ENCODE measurements around the gene TRANK1. TPM values are rescaled to one million over a fixed set of nuclear protein-coding genes. Genes with fewer than 3 reads are reported as not detected.

Gene TRANK1
- total RNA-seq, 1 experiment from 2014 or later = 10.3 TPM

GRCh38 chr3:36877930-36878685 lies 66.7 kb downstream of the TRANK1 start:
- BruUV-seq (replicated peaks) = no TSS peak
- no peak overlapping the region for H3K4me3 Mint-ChIP-seq (ENCODE audit: low read depth, unreplicated experiment)
- DNase-seq = no peak
- no peak overlapping the region for H3K27ac Mint-ChIP-seq (ENCODE audit: unreplicated experiment)
- H3K4me1 Mint-ChIP-seq (ENCODE audit: low read depth, unreplicated experiment) = peaks cover 9% of the 10 kb centered on the region
- no peaks in the 10 kb centered on the region for H3K9me3 Mint-ChIP-seq (ENCODE audit: low read depth, unreplicated experiment)
- CTCF ChIA-PET = interaction anchor here (0.7 kb wide), 1 partner anchor 84 kb away, joined by 3 read pairs; no protein-coding TSS in a partner anchor
- H3K36me3 Mint-ChIP-seq (ENCODE audit: insufficient read depth, unreplicated experiment) = no peaks in the 10 kb centered on the region
- TF ChIP-seq CTCF (IDR thresholded peaks at IDR 0.05; ENCODE audit: unreplicated experiment) = no peak
- no peaks in the 10 kb centered on the region for H3K27me3 Mint-ChIP-seq (ENCODE audit: unreplicated experiment)
- intact Hi-C loops (cut with micrococcal nuclease; ENCODE audit: unreplicated experiment) = no loop called here

GRCh38 chr3:36876181-36876936 lies 68.5 kb downstream of the TRANK1 start:
- peaks cover 9% of the 10 kb centered on the region for H3K4me1 Mint-ChIP-seq (ENCODE audit: low read depth, unreplicated experiment)
- no peaks in the 10 kb centered on the region for H3K27me3 Mint-ChIP-seq (ENCODE audit: unreplicated experiment)
- H3K36me3 Mint-ChIP-seq (ENCODE audit: insufficient read depth, unreplicated experiment) = no peaks in the 10 kb centered on the region
- no TSS peak for BruUV-seq (replicated peaks)
- no peak overlapping the region for H3K27ac Mint-ChIP-seq (ENCODE audit: unreplicated experiment)
- CTCF ChIA-PET = interaction anchor here (0.6 to 0.8 kb wide), 2 partner anchors 11 to 16 kb away, joined by 3 read pairs; no protein-coding TSS in a partner anchor
- no peak for TF ChIP-seq CTCF (IDR thresholded peaks at IDR 0.05; ENCODE audit: unreplicated experiment)
- H3K4me3 Mint-ChIP-seq (ENCODE audit: low read depth, unreplicated experiment) = no peak overlapping the region
- no peak for DNase-seq
- intact Hi-C loops (cut with micrococcal nuclease; ENCODE audit: unreplicated experiment) = no loop called here
- no peaks in the 10 kb centered on the region for H3K9me3 Mint-ChIP-seq (ENCODE audit: low read depth, unreplicated experiment)

GRCh38 chr3:36875397-36875796 lies 69.5 kb downstream of the TRANK1 start:
- no TSS peak for BruUV-seq (replicated peaks)
- TF ChIP-seq CTCF (IDR thresholded peaks at IDR 0.05; ENCODE audit: unreplicated experiment) = no peak
- DNase-seq = no peak
- CTCF ChIA-PET = no interaction called here
- peaks cover 9% of the 10 kb centered on the region for H3K4me1 Mint-ChIP-seq (ENCODE audit: low read depth, unreplicated experiment)
- no peak overlapping the region for H3K4me3 Mint-ChIP-seq (ENCODE audit: low read depth, unreplicated experiment)
- H3K9me3 Mint-ChIP-seq (ENCODE audit: low read depth, unreplicated experiment) = no peaks in the 10 kb centered on the region
- no peak overlapping the region for H3K27ac Mint-ChIP-seq (ENCODE audit: unreplicated experiment)
- H3K27me3 Mint-ChIP-seq (ENCODE audit: unreplicated experiment) = no peaks in the 10 kb centered on the region
- H3K36me3 Mint-ChIP-seq (ENCODE audit: insufficient read depth, unreplicated experiment) = no peaks in the 10 kb centered on the region
- intact Hi-C loops (cut with micrococcal nuclease; ENCODE audit: unreplicated experiment) = no loop called here

GRCh38 chr3:36874424-36874823 lies 70.4 kb downstream of the TRANK1 start:
- DNase-seq = no peak
- Mint-ChIP-seq H3K27me3 (ENCODE audit: unreplicated experiment) (no peaks in the 10 kb centered on the region), H3K9me3 (ENCODE audit: low read depth, unreplicated experiment) (no peaks in the 10 kb centered on the region), H3K27ac (ENCODE audit: unreplicated experiment) (no peak overlapping the region), H3K4me1 (ENCODE audit: low read depth, unreplicated experiment) (peaks cover 9% of the 10 kb centered on the region), H3K36me3 (ENCODE audit: insufficient read depth, unreplicated experiment) (no peaks in the 10 kb centered on the region), H3K4me3 (ENCODE audit: low read depth, unreplicated experiment) (no peak overlapping the region)
- intact Hi-C loops (cut with micrococcal nuclease; ENCODE audit: unreplicated experiment) = no loop called here
- BruUV-seq (replicated peaks) = no TSS peak
- CTCF ChIA-PET = no interaction called here
- TF ChIP-seq CTCF (IDR thresholded peaks at IDR 0.05; ENCODE audit: unreplicated experiment) = no peak
